Activated B cell treated with CpG ODN at 0.5 μM for 24 hours (primary cell): ENCODE data around the gene CHKB. TPM values are rescaled to one million over a fixed set of nuclear protein-coding genes. Genes with fewer than 3 reads are reported as not detected.

ENCODE experiments used
- ATAC-seq: fragments of 200-7000 bp; cut with Tn5 transposase; one replicate; pipeline ENCODE4 v1.10.0; 2021; ENCODE audit warnings: low read depth, mild to moderate bottlenecking, moderate library complexity
- CTCF ChIA-PET: fragments of 350-600 bp; sonication (Branson Sonifier 250); formaldehyde crosslinking; loops from one replicate; lab custom pipeline; 2021; ENCODE audit warnings: antibody characterized with exemption; lab: Charles Lee
- POLR2A ChIA-PET: fragments of 350-600 bp; sonication (Branson Sonifier 250); formaldehyde crosslinking; loops from one replicate; lab custom pipeline; 2021; ENCODE audit warnings: antibody characterized with exemption; lab: Charles Lee
- DNase-seq: peaks from one replicate; pipeline ENCODE4 v3.0.0; 2022
- H3K27ac Mint-ChIP-seq: one replicate; pipeline ENCODE4 v1.8.0; 2020; ENCODE audit warnings: mixed read lengths
- H3K27me3 Mint-ChIP-seq: one replicate; pipeline ENCODE4 v1.8.0; 2021; ENCODE audit warnings: mixed read lengths
- H3K36me3 Mint-ChIP-seq: one replicate; pipeline ENCODE4 v1.8.0; 2021; ENCODE audit warnings: low read depth, mixed read lengths
- H3K4me1 Mint-ChIP-seq: one replicate; pipeline ENCODE4 v1.8.0; 2021; ENCODE audit warnings: mixed read lengths
- H3K4me3 Mint-ChIP-seq: one replicate; pipeline ENCODE4 v1.8.0; 2020; ENCODE audit warnings: mild to moderate bottlenecking, mixed read lengths
- H3K9me3 Mint-ChIP-seq: one replicate; pipeline ENCODE4 v1.8.0; 2020; ENCODE audit warnings: mixed read lengths
- intact Hi-C: fragments of 100-400 bp; cut with micrococcal nuclease; formaldehyde crosslinking; loops from one replicate; pipeline ENCODE4 v1.15.1; 2024
- total RNA-seq: library from RNA; stranded (reverse); gene quantifications from 2 replicates; pipeline ENCODE4 v1.2.3, GENCODE V29; 2022
- TF ChIP-seq, protein P1 (sequence below): fragments of 200-600 bp; IDR thresholded peaks from one replicate; pipeline ENCODE4 v1.8.0; 2022; ENCODE audit warnings: antibody characterized with exemption, mild to moderate bottlenecking

Gene CHKB
- total RNA-seq, 1 donor from 2014 or later: 158 TPM

DNA sequence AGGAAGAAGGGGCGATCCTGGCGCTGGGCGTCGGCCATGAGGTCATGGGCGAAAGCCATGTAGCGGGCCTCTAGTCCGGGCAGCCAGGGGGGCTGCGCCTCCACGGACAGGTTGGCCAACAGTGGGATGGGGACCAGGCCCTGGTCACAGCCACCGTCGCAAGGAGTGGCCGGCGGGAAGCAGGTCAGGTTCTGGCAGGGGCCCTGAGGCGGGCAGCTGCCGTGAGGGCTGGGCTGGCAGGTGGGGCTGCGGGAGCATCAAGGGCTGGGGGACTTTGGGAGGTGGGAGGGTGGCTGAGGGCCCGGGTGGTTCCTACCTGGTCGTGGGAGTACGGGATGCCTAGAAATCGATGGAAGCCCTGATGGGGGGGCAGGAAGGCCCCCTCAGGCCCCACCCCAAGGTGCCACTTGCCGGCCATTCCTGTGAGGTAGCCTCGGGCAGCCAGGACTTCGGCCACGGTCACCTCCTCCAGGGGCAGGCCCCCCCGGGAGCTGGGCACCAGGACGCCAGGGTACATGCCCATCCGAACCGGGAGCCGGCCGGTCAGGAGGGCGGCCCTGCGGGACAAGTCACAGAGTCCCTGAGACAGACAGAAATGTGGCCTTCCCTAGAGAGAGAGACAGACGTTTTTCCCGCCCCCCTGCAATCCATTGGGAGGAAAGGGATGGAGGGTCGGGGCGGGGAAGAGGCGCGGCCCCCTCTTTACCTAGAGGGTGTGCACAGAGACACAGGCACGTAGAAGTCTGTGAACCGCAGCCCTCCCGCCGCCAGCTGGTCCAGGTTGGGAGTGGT is 44.4 kb upstream of the CHKB start:
- intact Hi-C loops: no loop called here
- ChIA-PET POLR2A (interaction anchor here (0.6 to 1.5 kb wide), 2 partner anchors 97 to 454 kb away, joined by 3 to 5 read pairs; partner anchors contain the start of gene TYMP), CTCF (interaction anchor here (0.8 to 1.2 kb wide), 2 partner anchors 14 to 15 kb away, joined by 3 read pairs; no protein-coding TSS in a partner anchor)
- no peaks in the 10 kb centered on the region for H3K9me3 Mint-ChIP-seq
- peaks cover 10% of the 10 kb centered on the region for H3K36me3 Mint-ChIP-seq
- no peaks in the 10 kb centered on the region for H3K27me3 Mint-ChIP-seq
- peaks cover 23% of the 10 kb centered on the region for H3K4me1 Mint-ChIP-seq
- H3K4me3 Mint-ChIP-seq: peak overlapping the region; percentile 85
- peak overlapping the region; percentile 41 for H3K27ac Mint-ChIP-seq
- DNase-seq: no peak
- TF ChIP-seq, protein P1, sequence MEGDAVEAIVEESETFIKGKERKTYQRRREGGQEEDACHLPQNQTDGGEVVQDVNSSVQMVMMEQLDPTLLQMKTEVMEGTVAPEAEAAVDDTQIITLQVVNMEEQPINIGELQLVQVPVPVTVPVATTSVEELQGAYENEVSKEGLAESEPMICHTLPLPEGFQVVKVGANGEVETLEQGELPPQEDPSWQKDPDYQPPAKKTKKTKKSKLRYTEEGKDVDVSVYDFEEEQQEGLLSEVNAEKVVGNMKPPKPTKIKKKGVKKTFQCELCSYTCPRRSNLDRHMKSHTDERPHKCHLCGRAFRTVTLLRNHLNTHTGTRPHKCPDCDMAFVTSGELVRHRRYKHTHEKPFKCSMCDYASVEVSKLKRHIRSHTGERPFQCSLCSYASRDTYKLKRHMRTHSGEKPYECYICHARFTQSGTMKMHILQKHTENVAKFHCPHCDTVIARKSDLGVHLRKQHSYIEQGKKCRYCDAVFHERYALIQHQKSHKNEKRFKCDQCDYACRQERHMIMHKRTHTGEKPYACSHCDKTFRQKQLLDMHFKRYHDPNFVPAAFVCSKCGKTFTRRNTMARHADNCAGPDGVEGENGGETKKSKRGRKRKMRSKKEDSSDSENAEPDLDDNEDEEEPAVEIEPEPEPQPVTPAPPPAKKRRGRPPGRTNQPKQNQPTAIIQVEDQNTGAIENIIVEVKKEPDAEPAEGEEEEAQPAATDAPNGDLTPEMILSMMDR: no peak
- no peak for ATAC-seq

DNA sequence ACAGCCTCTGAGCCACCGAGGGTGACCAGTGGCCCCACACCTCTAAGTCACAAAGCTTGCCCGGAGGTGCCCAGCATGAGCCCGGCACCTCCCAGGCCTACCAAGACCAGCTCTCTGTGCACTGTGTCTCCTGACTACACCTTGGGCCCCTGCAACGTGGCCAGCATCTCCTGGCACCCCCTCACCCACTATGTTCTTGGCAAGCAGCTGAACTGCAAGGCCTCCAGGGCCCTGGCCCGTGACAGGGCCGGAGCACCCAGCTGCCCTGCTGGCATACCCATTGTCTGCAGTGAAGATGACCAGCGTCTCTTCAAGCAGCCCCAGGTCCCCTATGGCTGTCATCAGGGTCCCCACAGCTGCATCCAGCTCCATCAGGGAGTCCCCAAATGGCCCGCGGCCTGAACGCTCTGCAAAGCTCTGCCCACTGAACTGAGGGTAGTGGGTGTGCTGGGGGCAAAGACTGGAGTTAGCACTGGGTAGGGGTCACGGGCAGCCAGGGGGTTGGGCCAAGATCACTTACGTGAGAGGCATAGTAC is 43.7 kb upstream of the CHKB start:
- Mint-ChIP-seq H3K27me3 (no peaks in the 10 kb centered on the region), H3K27ac (peak overlapping the region; percentile 41), H3K4me1 (peaks cover 29% of the 10 kb centered on the region), H3K4me3 (peak overlapping the region; percentile 67), H3K36me3 (peaks cover 10% of the 10 kb centered on the region), H3K9me3 (no peaks in the 10 kb centered on the region)
- ChIA-PET CTCF (no interaction called here), POLR2A (no interaction called here)
- intact Hi-C loops: no loop called here
- DNase-seq (no peak), ATAC-seq (no peak)
- TF ChIP-seq, protein P1: no peak

DNA sequence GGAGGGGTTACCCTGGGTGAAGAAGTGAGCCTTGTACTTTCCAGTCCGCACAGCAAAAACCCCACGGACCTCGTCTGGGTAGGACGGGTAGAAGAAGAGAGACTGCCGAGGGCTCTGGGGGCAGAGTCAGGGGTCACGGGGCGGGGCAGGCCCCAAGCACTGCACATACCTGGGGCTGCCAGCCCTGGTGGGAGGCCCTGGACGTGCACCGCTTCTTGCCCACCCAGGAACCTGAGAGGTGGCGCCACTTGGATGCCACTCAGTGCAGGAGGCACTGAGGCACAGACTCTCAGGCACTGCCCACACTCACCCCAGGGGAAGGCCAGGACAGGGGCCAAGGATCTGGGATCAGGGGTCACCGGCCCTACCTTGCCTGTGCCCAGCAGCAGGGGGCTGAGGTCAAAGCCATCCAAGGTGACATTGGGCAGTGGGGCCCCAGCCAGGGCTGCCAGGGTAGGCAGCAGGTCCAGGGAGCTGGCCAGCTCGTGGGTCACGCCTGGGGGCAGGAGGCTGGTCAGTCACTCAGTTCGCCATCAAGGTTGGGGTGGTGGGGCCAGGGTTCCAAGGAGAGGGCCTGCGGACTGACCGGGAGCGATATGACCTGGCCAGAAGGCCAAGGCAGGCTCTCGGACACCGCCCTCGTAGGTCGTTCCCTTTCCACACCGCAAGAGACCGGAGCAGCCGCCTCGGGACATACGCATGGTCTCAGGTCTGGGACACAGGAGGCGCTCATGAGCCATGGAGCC is 43.1 kb upstream of the CHKB start:
- Mint-ChIP-seq H3K27me3 (no peaks in the 10 kb centered on the region), H3K4me3 (no peak overlapping the region), H3K4me1 (peaks cover 36% of the 10 kb centered on the region), H3K9me3 (no peaks in the 10 kb centered on the region), H3K27ac (no peak overlapping the region), H3K36me3 (peaks cover 10% of the 10 kb centered on the region)
- CTCF ChIA-PET: no interaction called here
- no peak for ATAC-seq
- no peak for DNase-seq
- POLR2A ChIA-PET: interaction anchor here (0.5 to 0.7 kb wide), 2 partner anchors 98 to 854 kb away, joined by 3 to 4 read pairs; no protein-coding TSS in a partner anchor
- intact Hi-C loops: no loop called here
- TF ChIP-seq, protein P1: no peak

DNA sequence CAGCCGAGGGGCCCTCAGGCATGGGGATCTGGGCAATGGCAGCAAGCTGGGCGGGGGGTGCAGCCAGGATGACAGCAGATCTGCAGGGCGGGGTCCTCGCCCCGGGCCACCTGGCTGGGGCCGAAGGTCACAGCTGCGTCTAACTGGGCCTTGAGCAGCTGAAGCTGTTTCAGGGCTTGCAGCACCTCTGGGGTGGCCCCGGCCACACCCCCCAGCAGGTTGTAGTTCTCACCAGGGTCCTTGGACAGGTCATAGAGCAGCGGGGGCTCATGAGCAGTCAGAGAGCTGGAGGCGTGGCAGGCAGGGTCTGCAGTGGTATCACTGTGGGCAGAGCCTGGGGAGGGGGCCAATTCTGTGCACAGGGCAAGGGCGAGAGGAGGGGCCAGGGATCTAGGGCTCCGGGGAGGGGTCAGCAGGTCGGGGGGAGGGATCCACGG is 42.5 kb upstream of the CHKB start:
- ChIA-PET CTCF (no interaction called here), POLR2A (interaction anchor here (0.5 to 0.7 kb wide), 2 partner anchors 98 to 853 kb away, joined by 3 to 4 read pairs; no protein-coding TSS in a partner anchor)
- no peaks in the 10 kb centered on the region for H3K9me3 Mint-ChIP-seq
- H3K4me1 Mint-ChIP-seq: peaks cover 42% of the 10 kb centered on the region
- ATAC-seq (no peak), DNase-seq (no peak)
- no peaks in the 10 kb centered on the region for H3K27me3 Mint-ChIP-seq
- no peak overlapping the region for H3K4me3 Mint-ChIP-seq
- TF ChIP-seq, protein P1: no peak
- H3K27ac Mint-ChIP-seq: no peak overlapping the region
- H3K36me3 Mint-ChIP-seq: peaks cover 10% of the 10 kb centered on the region
- intact Hi-C loops: no loop called here
